ENCODE results near the gene GEMIN7.

GEMIN7 gene, protein sequence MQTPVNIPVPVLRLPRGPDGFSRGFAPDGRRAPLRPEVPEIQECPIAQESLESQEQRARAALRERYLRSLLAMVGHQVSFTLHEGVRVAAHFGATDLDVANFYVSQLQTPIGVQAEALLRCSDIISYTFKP

DNA sequence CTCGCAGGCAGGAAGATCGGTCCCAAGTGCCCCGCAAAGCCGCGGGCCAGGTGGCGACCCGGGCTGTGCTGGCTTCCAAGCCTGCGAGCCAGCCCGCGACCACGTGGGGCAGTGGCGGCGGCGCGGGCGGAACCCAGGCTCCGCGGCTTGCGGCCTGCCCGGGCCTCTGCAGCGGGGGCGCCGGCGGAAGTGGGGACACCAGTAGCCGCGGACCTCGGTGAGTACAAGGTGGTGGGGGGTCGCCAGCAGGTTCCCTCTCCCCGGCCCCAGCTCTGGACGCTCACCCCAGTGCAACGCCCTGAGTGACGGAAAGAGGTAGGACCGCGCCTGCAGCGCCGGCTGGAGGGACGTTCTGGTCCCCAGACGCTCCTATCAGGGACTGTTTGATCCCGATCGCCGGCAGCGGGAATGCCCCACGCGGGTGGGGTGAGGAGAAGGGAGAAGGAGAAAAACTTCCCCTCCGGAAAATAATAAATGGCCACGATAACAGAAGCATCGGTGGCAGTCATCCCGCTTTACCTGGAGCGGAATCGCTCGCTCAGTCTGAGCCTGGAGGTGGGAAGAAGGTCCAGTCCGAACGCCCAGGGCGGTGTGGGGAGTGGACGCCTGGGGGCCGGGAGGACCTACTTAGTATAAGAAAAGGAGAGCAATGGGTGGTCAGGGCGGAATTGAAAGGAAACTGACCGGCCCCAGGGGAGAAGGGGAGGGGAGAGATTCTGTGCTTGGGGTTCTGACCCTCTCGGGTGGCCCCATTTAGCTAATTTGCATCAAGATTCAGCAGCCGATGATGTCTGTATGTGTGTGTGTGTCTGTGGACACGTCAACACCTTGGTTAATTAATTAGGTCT is at the start of gene GEMIN7:
GEMIN7 (plus strand) TSS at position 198 of the 848 bp plus-strand sequence. CDS start 10,855 bp downstream, outside the sequence.
- DNase-seq = peak; percentile 79 to 80

- DNase-seq = no peak
Observed at GRCh38 chr19:45030825-45031224, 48.2 kb upstream of the GEMIN7 start.

DNA sequence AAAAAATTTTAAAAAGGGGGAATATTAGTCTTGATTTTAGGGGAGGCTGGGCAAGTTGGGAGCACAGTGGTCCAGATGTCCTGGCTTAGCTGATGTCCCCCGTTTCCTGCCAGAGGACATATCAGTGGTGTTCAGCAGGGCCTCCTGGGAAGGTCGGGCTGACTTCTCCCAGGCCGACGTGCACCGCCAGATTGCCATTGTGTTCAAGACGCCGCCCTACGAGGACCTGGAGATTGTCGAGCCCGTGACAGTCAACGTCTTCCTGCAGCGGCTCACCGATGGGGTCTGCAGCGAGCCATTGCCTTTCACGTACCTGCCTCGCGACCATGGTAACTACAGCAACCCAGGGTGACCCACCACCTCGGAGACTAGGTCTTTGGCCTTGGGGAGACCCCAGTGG is 46.6 kb upstream of the GEMIN7 start:
- DNase-seq = no peak

GRCh38 chr19:45035755-45036154 is 43.3 kb upstream of the GEMIN7 start:
- DNase-seq = no peak

DNA sequence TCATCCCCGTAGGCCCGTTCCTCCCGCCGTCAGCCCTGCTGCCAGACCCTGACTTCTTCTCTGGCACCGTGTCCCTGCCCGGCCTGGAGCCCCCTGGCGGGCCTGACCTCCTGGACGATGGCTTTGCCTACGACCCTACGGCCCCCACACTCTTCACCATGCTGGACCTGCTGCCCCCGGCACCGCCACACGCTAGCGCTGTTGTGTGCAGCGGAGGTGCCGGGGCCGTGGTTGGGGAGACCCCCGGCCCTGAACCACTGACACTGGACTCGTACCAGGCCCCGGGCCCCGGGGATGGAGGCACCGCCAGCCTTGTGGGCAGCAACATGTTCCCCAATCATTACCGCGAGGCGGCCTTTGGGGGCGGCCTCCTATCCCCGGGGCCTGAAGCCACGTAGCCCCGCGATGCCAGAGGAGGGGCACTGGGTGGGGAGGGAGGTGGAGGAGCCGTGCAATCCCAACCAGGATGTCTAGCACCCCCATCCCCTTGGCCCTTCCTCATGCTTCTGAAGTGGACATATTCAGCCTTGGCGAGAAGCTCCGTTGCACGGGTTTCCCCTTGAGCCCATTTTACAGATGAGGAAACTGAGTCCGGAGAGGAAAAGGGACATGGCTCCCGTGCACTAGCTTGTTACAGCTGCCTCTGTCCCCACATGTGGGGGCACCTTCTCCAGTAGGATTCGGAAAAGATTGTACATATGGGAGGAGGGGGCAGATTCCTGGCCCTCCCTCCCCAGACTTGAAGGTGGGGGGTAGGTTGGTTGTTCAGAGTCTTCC is 41.5 kb upstream of the GEMIN7 start:
- no peak for DNase-seq

- DNase-seq = peak; percentile 81 to 89
Observed at GRCh38 chr19:45038931-45039893, 39.8 kb upstream of the GEMIN7 start, which contains the start of gene CLASRP. TSS of gene CLASRP (plus strand) at chr19:45039045. CDS start at chr19:45040213, 1,168 bp downstream.

GRCh38 chr19:45040059-45040771 is 38.8 kb upstream of the GEMIN7 start:
- DNase-seq = no peak

- no peak for DNase-seq
Observed at GRCh38 chr19:45041125-45041524, 37.9 kb upstream of the GEMIN7 start.

DNA sequence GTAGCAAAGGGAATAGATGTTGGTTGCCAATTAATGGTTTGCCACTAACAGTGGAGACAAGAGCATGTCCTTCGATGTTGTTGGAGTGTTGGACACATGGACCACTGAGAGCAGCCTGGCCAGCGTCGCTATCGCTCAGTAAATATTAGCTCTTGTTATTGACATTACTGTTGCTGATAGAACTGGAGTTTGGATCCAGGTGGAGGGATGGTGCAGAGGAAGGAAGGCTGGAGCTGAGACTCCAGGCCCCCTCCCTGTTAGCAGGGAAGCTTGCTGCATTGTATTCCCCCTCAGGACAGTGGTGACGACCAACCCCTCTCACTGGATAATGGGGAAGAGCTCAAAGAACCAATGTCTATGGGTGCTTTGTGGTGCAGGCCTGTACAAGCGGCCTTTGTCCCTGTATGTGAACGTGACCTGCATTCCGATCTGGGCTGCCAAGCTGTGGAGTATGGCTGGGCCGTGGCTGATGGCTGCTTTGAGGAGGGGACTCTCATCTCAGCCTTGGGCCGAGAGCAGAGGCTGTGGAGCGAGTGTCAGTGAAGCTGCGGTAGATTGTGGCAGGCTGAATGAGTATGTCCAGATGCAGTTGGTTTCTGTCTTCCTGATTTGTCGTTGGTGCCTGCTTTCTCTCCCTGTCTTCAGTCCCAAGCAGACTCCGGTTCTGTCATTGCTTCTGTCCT is 33.2 kb upstream of the GEMIN7 start:
- no peak for DNase-seq

- no peak for DNase-seq
Observed at GRCh38 chr19:45046355-45046754, 32.7 kb upstream of the GEMIN7 start.

DNA sequence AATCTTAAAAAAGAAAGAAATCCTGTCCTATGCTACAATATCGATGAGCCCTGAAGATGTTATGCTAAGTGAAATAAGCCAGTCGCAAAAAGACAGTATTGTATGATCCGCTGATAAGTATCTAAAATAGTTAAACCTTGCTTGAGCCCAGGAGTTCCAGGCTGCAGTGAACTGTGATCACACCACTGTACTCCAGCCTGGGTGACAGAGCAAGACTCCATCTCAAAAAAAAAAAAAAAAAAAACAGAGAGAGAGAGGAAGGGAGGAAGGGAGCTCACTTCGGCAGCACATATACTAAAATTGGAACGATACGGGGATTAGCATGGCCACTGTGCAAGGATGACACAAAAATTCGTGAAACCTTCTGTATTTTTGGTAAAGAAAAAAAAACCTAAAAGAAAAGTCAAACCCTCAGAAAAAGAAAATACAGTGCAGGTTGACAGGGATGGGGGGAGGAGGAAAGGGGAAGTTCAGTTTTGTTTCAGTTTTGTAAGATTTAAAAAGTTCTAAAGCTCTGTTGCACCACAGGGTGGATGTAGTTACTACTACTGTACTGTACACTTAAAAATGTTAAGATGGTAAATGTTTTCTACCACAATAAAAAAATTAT is 31.8 kb upstream of the GEMIN7 start:
- DNase-seq = no peak

GRCh38 chr19:45049073-45049736 is 29.9 kb upstream of the GEMIN7 start:
- DNase-seq = no peak

GRCh38 chr19:45050036-45050435 is 29.0 kb upstream of the GEMIN7 start:
- no peak for DNase-seq

DNA sequence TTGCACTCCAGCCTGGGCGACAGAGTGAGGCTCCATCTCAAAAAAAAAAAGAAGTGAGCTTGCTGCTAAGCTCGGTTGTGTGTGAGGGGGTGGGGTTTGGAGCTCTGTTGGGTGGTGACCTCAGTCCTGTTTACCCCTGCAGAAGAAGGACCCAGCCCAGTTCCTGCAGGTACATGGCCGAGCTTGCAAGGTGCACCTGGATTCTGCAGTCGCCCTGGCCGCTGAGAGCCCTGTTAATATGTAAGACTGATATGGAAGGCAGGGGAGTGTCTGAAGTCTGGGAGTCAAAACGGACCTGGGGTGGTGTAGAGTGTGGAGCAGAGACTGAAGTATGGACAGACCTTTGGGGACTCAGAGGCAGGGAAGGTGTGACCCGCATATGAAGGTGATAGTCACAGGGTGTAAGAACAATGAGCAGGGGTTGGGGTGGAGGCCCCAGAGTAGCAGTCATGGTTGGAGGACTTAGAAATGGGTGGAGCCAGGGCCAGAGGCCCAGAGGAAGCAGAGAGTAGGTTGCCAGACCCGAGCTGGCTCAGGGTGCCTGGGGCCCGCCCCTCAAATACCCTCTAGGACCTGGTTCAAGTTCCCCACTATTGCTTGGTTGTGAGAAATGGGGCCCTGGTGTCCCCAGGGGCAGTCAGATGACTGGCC is 27.0 kb upstream of the GEMIN7 start:
- no peak for DNase-seq

GRCh38 chr19:45056831-45057230 is 22.2 kb upstream of the GEMIN7 start:
- no peak for DNase-seq

- DNase-seq = no peak
Observed at GRCh38 chr19:45057444-45057843, 21.6 kb upstream of the GEMIN7 start.

- no peak for DNase-seq
Observed at GRCh38 chr19:45058622-45059159, 20.4 kb upstream of the GEMIN7 start.

GRCh38 chr19:45059258-45059965 is 19.6 kb upstream of the GEMIN7 start:
- peak; percentile 39 to 63 for DNase-seq

DNA sequence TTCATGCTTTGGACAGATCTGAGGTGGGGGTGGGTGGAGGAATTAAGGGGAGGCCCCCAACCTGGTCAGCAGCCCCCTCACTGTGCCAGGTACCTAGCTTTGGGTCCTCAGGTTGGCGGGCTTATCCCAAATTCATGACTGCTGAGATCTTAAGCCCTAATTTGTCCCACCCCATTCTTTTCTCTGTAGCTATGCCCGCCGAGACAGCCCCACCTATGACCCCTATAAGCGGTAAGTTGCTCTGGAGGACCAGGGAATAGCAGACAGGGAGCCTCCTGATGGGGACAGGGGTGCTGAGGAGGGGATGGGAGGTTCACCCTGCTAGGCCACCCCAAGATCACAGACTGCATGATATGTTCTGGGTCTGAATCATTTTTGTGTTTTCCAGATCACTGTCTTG is 17.1 kb upstream of the GEMIN7 start:
- DNase-seq = no peak
